ENCODE data around the gene TAL1. TPM values are rescaled to one million over a fixed set of nuclear protein-coding genes. Genes with fewer than 3 reads are reported as not detected.
A peak's percentile ranks its signal among the peaks of the same experiment; 100 is the strongest.

The TAL1 gene
- total RNA-seq, 1 donor from 2014 or later = not detected

GRCh38 chr1:47226121-47226838 lies 5.7 kb downstream of the TAL1 start:
- Mint-ChIP-seq H3K4me3 (ENCODE audit: unreplicated experiment) (peak overlapping the region; percentile 58), H3K27ac (ENCODE audit: unreplicated experiment) (no peak overlapping the region), H3K27me3 (ENCODE audit: unreplicated experiment) (peaks cover 56% of the 10 kb centered on the region), H3K4me1 (ENCODE audit: unreplicated experiment) (peaks cover 15% of the 10 kb centered on the region), H3K9me3 (ENCODE audit: unreplicated experiment) (no peaks in the 10 kb centered on the region), H3K36me3 (ENCODE audit: unreplicated experiment) (no peaks in the 10 kb centered on the region)
- TF ChIP-seq CTCF (IDR thresholded peaks at IDR 0.05) = no peak
- no peak for DNase-seq (ENCODE audit: extremely low spot score, unreplicated experiment)

- peaks cover 57% of the 10 kb centered on the region for H3K27me3 Mint-ChIP-seq (ENCODE audit: unreplicated experiment)
- H3K27ac Mint-ChIP-seq (ENCODE audit: unreplicated experiment) = no peak overlapping the region
- no peak for DNase-seq (ENCODE audit: extremely low spot score, unreplicated experiment)
- peak overlapping the region; percentile 58 for H3K4me3 Mint-ChIP-seq (ENCODE audit: unreplicated experiment)
- no peaks in the 10 kb centered on the region for H3K9me3 Mint-ChIP-seq (ENCODE audit: unreplicated experiment)
- peaks cover 11% of the 10 kb centered on the region for H3K4me1 Mint-ChIP-seq (ENCODE audit: unreplicated experiment)
- H3K36me3 Mint-ChIP-seq (ENCODE audit: unreplicated experiment) = no peaks in the 10 kb centered on the region
- no peak for TF ChIP-seq CTCF (IDR thresholded peaks at IDR 0.05)
These were observed 6.5 kb downstream of the TAL1 start for GRCh38 chr1:47225430-47226100.

DNA sequence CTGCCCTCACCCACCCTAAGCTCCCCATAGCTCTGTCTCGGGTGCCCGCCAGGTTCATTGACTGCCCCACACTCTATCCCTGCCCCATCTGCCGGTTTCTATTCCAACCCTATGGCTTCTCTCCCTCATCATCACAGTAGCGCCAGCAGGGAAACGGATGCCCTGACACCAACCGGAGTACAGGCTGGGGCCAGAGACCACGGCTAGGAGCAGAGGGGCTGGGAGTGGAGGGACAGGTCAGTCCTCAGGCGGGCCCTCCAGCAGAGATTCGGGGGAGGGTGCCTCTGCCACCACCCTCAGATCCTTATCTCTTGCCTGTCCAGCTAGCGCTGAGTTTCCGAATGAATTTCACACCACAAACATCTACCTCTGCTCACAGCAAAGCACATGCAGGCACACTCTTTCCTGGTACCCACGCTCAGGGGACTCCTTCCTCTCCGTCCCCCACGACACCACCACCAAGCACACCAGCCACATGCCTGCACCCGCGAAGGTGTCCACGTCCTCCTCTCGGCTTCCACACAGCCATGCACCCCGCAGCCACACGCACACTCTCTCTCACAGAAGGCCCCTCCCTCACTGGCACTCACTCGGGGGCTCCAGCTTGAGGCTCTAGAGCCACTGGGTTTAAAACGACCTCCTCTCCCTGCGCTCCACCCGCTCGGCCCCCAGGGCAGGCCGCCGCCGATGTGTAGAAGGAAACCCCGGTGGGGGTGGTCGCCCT lies 7.2 kb downstream of the TAL1 start:
- Mint-ChIP-seq H3K27ac (ENCODE audit: unreplicated experiment) (no peak overlapping the region), H3K36me3 (ENCODE audit: unreplicated experiment) (no peaks in the 10 kb centered on the region), H3K9me3 (ENCODE audit: unreplicated experiment) (no peaks in the 10 kb centered on the region), H3K4me3 (ENCODE audit: unreplicated experiment) (no peak overlapping the region), H3K4me1 (ENCODE audit: unreplicated experiment) (peaks cover 8% of the 10 kb centered on the region), H3K27me3 (ENCODE audit: unreplicated experiment) (peaks cover 57% of the 10 kb centered on the region)
- no peak for TF ChIP-seq CTCF (IDR thresholded peaks at IDR 0.05)
- no peak for DNase-seq (ENCODE audit: extremely low spot score, unreplicated experiment)

- H3K4me1 Mint-ChIP-seq (ENCODE audit: unreplicated experiment) = peaks cover 6% of the 10 kb centered on the region
These were observed 7.9 kb downstream of the TAL1 start for GRCh38 chr1:47223921-47224675.

More at GRCh38 chr1:47223921-47224675, 7.9 kb downstream of the TAL1 start:
- no peaks in the 10 kb centered on the region for H3K36me3 Mint-ChIP-seq (ENCODE audit: unreplicated experiment)
- no peak overlapping the region for H3K4me3 Mint-ChIP-seq (ENCODE audit: unreplicated experiment)
- no peak for TF ChIP-seq CTCF (IDR thresholded peaks at IDR 0.05)
- peaks cover 49% of the 10 kb centered on the region for H3K27me3 Mint-ChIP-seq (ENCODE audit: unreplicated experiment)
- H3K27ac Mint-ChIP-seq (ENCODE audit: unreplicated experiment) = no peak overlapping the region
- H3K9me3 Mint-ChIP-seq (ENCODE audit: unreplicated experiment) = no peaks in the 10 kb centered on the region
- no peak for DNase-seq (ENCODE audit: extremely low spot score, unreplicated experiment)
